Stimulated activated CD4-positive, alpha-beta T cell treated with anti-CD3 and anti-CD28 coated beads, Interleukin-15, amount 100 ng/mL, for 1 hour (primary cell): ENCODE data around the gene ALPG.
"Not testable (repeated sequence)": the region's sequence is repeated elsewhere in the genome, so short reads cannot be mapped to it uniquely, and the experiment has no call there.

Experiments
- DNase-seq, 2 donors: peaks; one replicate each; pipeline ENCODE4 v3.0.0-alpha.2; 2020; ENCODE audit warnings: low read depth in 1 of 2, low spot score in 1 of 2

The ALPG gene

GRCh38 chr2:232395586-232395985 is 11.1 kb upstream of the ALPG start:
- no peak for DNase-seq

GRCh38 chr2:232396683-232397082 is 10.0 kb upstream of the ALPG start:
- no peak for DNase-seq

- no peak for DNase-seq
These were observed 8.2 kb upstream of the ALPG start for GRCh38 chr2:232398293-232399034.

- DNase-seq, result no peak
These were observed 6.2 kb upstream of the ALPG start for GRCh38 chr2:232400256-232401015.

GRCh38 chr2:232402518-232402917 is 4.1 kb upstream of the ALPG start:
- DNase-seq, result no peak

- DNase-seq, result no peak
These were observed 617 bp upstream of the ALPG start for GRCh38 chr2:232405943-232406510.

- DNase-seq, result not testable (repeated sequence)
These were observed 945 bp downstream of the ALPG start for GRCh38 chr2:232407428-232408150.

- DNase-seq, result not testable (repeated sequence)
These were observed 1.6 kb downstream of the ALPG start for GRCh38 chr2:232408269-232408668.

GRCh38 chr2:232409617-232410016 is 3.0 kb downstream of the ALPG start:
- not testable (repeated sequence) for DNase-seq

GRCh38 chr2:232410238-232410900 is 3.7 kb downstream of the ALPG start:
- DNase-seq, result no peak

- DNase-seq, result no peak
These were observed 5.4 kb downstream of the ALPG start for GRCh38 chr2:232411901-232412629.

- no peak for DNase-seq
These were observed 6.3 kb downstream of the ALPG start for GRCh38 chr2:232412986-232413385.

- DNase-seq, result no peak
These were observed 8.6 kb downstream of the ALPG start for GRCh38 chr2:232415138-232415690.

- no peak for DNase-seq
These were observed 9.3 kb downstream of the ALPG start for GRCh38 chr2:232415736-232416520.

- DNase-seq, result no peak
These were observed 10.2 kb downstream of the ALPG start for GRCh38 chr2:232416521-232417470.

GRCh38 chr2:232417489-232417888 is 10.8 kb downstream of the ALPG start:
- no peak for DNase-seq

GRCh38 chr2:232418056-232418455 is 11.4 kb downstream of the ALPG start:
- no peak for DNase-seq
